Activated CD8-positive, alpha-beta memory T cell treated with anti-CD3 and anti-CD28 coated beads, Interleukin-2, amount 50 U/mL, for 24 hours (primary cell): ENCODE measurements around the gene CCDC7.
"Not testable (repeated sequence)": the region's sequence is repeated elsewhere in the genome, so short reads cannot be mapped to it uniquely, and the experiment has no call there.

Source experiments
- DNase-seq: peaks from one replicate; pipeline ENCODE4 v3.0.0-alpha.2; 2020; ENCODE audit errors: extremely low read depth

The CCDC7 gene

DNA sequence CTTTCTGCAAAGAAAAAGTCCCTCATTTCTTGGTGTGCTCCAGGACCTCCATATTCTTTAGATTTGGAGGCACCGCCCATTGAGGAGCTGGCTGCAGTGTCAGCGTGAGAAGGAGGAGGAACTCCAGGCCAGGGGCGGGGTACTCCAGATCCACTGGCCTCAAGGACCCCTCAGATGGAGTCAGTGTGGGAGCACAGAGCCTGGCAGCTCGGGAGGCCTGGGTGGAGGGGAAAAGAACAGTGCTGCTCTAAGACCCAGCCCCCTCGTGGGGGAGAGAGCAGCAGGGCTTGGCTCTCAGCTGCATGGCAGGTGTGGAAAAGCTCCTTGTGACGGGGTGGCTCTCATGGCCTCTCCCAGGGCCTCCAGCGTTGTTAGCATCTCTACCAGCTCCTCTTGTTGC lies 441.5 kb downstream of the CCDC7 start:
- DNase-seq = no peak

DNA sequence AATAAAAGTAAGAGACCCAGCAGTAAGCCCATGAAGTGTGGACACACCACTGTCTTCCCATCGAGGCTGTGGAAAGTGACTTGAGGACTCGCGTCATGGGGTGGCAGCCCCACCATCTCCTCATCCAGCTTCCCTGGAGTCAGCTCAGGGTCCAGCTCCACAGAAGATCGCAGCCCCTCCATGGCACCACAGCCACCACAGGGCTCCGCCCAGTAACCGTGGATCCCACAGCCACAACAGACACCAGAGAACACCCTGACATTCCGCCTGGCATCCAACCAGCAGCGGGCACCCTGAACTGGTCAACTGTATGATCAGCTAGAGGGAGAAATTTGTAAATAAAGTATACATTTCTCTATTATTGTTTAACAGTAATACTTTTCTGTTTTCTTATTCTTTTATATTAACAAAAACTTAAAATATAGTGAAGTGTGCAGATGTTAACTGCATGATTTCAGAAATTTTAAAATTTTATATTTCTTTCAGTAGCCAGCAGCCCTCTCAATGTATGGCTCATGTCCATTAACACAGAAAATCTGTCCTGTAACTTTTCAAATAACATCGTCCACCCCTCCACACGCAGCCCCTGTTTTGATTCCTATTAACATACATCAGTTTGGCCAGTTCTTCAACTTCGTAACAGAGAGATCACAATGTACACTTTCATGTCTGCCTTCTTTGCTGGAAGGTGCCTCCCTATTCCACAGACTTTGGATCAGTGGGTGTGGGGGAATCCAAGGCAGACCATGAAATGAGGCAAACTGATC lies 442.4 kb downstream of the CCDC7 start:
- DNase-seq = no peak

DNA sequence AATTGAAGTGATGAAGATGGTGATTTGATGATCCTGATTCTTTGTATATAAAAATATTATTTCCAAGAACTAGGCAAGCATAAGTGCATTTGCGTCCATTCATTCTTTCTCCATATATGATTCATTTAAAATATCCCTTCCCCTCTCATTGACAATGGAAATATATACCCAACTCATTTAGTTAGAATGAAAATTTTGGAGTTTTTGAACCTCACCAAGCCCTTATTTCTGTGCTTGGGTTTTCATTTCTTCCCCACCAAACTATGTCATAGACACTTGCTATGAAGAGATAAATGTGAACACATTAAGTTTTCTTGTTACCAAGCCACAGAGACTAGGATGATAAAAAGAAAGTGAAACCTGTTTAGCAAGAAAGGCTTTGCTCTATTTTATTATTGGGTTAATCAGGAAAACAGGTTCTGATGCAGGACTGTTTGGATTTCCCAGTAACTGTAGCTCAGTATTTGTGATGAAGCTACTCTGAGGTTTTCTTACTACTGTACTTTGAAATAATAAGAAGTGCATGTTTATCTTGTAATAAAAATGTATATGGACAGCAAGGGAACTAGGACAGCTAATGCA lies 443.8 kb downstream of the CCDC7 start:
- DNase-seq = no peak

DNA sequence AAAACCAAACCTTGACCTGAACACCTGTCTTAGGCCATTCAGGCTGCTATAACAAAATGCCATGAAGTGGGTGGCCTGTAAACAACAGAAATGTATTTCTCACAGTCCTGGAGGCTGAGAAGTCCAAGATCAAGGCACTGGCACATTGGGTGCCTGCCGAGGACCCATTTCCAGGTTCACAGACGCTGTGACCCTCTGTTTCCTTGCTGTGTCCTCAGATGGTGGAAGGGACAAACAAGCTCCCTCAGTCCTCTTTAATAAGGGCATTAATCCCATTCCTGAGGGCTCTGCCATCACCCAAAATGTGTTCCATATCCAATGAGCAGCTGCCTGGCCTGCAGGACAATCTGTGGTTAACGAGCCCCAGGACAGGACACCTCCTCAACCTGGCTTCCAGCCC lies 444.5 kb downstream of the CCDC7 start:
- DNase-seq = no peak

DNA sequence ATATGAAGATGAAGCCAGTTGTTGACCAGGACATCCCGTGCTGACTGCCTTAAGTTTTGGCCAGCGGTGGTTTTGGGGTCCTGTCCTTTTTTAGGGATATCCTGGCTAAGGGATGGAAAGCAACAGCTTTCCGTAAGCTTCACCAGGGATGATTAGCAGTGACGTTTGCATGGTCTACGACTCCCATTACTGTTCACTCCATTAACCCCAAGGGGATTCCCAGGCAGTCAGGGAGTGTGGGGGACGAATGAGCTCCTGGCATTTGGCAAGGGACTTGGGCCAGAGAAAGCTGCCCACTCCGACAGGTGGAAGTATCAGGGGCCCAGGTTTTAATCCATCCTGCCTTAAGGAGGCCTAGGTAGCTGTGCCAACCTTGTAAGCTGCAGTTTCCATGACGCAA lies 445.3 kb downstream of the CCDC7 start:
- DNase-seq = no peak

DNA sequence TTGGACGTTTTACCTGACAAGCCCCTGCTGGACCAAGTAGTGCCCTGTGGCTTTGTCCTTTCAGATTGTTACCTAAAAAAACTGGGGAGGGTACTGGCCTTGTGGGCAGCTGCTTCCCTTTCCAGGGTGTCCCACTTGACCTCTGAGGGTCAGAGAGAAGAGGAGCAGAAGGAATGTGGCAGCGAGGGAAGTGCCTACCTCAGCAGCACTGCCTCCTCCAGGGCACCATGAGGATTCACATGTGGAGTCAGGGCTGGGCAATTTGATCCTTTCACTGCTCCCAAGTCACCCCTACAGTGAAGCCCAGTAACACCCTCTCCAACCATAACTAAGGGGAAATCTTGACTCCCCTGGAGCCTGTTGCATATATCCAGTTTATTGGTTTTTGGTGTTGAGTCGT lies 447.5 kb downstream of the CCDC7 start:
- DNase-seq = no peak

DNA sequence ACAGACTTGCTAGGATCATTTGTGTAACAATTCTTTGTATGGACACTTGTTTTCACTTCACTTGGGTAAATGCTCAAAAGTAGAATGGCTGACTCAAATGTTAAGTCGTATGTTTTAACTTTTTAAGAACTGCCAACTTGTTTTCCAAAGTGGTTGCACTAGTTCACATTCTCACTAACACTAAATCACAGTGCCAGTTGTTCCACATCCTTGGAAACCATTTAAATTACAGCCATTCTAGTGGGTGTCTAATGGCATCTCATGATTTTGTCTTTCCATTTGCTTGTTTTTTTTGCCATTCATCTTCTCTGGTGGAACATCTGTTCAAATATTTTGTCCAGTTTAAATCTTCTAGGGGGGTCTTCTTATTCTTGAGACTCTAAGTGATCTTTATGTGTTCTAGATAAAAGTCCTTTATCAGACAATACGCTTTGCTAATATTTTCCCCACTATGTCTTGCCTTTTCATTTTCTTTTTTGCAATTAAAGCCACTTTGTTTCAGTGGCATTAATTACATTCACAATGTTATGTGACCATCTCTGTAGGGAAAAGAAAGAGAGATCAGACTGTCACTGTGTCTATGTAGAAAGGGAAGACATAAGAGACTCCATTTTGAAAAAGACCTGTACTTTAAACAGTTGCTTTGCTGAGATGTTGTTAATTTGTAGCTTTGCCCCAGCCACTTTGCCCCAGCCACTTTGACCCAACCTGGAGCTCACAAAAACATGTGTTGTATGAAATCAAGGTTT lies 448.1 kb downstream of the CCDC7 start:
- DNase-seq = no peak

DNA sequence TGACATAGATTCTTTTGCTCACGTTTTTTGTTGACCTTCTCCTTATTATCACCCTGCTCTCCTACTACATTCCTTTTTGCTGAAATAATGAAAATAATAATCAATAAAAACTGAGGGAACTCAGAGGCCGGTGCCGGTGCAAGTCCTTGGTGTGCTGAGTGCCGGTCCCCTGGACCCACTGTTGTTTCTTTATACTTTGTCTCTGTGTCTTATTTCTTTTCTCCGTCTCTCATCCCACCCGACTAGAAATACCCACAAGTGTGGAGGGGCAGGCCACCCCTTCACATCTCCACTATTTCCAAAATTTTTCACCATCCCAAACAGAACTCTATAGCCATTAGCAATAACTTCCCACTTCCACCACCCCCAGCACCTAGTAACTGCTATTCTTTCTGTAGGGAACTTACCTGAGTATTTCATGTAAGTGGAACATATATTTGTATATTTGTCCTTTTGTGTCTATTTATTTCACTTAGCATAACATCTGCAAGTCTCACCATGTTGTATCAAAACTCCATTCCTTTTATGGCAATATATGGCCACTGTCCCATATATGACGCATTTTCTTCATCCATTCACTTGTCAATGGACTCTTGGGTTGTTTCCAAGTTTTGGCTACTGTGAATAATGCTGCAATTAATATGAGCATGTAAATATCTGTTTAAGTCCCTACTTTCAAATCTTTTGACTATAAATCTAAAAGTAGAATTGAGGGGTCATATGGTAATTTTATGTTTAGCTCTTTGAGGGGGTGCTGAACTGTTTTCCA lies 449.4 kb downstream of the CCDC7 start:
- DNase-seq = not testable (repeated sequence)

DNA sequence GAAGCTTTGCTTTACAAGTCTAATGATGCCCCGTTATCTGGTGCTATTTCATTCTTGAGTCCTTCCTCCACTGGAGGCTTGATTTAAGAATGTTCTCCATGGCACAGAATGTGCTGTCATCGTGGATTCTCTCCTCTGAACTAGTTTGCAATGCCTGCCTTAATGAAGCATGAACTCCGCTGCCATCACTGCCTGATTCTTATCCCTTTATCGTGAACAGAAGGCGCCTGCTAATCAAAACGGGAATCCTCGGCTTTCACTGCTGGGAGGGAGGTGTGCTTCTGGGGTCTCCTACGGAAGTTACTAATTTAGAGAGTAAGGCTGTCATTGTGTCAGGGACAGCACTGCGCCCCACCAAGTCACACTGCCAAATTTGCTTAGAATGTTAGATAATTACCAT lies 455.9 kb downstream of the CCDC7 start:
- DNase-seq = no peak

DNA sequence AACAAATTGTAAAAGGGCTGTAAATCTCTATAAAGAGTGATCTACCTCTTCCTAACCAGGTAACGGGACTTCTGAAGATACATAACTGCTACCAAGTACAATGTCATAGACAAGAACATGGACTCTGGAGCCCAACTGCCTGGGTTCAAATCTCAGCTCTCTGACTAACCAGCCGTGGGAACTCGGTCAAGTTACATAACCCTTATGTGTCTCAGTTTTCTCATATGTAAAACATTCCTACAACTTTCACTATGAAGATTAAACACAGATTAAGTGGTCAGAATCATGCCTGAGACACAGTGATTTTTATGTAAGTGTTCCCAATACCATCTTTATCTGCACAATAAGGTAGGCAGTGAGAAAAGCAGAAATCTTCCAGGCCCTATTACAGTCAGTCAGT lies 459.5 kb downstream of the CCDC7 start:
- DNase-seq = no peak

DNA sequence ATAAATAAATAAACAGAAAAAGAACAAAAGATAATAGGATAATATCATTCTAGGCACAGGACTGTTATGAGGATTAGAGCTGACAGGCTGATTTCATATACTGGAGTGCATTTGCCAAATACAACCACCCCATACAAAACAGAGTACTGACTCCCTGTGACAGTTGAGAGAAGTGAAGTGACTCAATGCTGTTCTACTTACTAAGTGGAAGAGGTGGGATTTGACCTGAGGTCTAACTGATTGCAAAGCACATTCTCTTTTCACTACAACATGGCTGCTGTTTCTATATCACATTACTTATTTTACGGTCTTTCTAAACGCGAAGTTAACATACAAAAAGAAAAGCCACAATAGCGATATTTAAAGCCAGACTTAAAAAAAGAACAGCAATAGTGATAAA lies 460.7 kb downstream of the CCDC7 start:
- DNase-seq = no peak

DNA sequence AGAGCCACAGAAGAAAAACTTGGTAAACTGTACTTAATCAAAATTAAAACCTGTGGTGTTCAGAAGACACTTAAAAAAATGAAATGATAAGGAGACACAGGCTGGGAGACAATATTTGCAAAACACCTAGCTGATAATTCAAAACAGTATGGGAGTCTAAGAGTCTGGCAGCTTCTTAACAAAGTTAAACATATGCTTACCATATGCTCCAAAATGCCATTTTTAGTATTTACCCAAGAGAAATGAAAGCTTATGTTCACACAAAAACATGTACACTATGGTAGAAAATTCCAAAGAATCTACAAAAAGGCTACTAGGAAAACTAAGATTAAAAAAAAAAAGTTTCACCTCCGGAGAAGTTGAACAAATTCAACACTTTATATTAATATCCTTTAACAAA lies 463.5 kb downstream of the CCDC7 start:
- no peak for DNase-seq

DNA sequence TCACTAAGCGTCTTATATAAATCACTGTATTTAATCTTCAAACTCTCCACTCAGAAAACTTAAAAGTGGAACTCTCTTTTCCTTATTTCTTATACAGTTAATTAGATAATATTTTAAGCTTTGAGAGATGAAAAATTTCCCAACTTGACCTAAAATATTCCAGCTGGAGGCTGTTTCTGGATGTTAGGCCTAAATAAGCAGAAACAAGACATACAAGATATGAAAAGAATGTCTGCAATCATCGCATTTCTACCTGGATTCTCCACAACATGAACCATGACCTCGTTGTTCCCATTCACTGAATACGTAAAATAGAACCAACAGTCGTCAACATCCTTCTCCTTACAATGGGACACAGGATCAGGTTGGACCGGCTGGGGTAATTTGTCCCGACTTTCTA lies 464.0 kb downstream of the CCDC7 start:
- DNase-seq = not testable (repeated sequence)

DNA sequence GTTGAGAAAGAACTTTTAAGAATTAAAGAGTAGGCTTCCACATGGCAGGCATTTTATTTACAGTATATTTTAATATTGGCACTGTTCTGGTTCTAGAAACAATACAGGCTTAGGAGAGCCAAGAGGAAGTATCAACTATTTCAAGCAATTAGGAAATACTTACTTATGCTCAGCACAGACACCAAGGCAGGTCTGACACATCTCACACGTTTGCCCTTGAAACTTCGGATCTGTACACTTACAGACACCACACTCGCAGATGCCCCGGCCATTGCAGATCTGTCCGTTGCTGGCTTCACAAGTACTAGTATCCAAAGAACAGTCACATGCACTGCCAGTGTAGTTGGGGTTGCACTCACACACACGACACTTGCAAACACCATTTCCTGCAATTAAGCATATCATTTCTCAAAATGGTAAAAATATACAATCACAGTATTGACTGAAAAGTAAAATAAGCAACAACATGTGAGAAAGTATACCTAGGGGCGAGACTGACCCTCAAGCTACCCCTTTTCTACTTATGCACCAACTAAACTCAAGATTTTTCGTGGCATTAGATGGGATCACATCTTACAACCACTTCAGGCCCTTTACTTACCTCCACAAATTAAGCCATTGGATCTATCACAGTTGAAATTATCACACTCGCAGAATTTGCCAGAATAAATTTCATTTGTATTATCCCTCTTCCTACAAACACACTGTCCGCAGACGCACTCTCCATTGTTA lies 465.5 kb downstream of the CCDC7 start:
- no peak for DNase-seq

DNA sequence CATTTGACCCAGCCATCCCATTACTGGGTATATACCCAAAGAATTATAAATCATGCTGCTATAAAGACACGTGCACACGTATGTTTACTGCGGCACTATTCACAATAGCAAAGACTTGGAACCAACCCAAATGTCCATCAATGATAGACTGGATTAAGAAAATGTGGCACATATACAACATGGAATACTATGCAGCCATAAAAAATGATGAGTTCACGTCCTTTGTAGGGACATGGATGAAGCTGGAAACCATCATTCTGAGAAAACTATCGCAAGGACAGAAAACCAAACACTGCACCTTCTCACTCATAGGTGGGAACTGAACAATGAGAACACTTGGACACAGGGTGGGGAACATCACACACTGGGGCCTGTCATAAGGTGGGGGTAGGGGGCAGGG lies 471.9 kb downstream of the CCDC7 start:
- not testable (repeated sequence) for DNase-seq

DNA sequence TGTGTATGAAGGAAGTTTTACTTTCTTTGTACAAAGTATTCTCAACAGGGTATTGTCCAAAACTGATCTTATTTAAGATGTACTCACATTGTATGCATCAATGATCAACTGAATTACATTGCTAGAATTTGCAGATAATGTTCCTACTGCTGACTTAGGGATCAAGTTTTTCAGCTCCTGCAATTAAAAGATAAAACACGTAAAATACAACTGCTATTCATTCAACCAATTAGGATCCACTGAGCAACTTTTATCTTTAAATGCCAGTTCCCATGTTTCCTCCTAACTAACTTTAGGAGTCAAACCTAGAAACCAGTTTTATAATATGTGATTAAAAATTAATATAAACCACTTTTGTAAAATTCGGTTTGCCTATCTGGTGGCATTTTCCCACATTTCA lies 476.2 kb downstream of the CCDC7 start:
- no peak for DNase-seq

DNA sequence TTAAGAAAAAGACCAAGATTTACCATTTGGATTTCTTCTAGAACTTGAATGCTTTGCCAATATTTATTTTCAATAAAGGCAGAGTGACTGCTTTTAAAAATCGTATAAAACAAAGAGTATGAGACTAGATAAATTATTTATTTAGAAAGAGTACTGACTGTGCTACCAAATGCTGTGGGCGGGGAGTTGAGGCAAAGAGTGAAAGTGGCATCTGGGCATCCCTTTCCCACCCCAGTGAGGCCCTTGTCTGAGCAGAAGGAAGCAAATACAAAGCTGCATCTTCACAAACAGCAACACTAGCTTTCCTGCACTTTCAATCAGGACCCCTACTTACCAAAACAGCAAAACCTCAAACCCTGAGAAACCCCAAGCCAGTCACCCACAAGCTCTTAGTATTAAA lies 477.2 kb downstream of the CCDC7 start:
- no peak for DNase-seq

DNA sequence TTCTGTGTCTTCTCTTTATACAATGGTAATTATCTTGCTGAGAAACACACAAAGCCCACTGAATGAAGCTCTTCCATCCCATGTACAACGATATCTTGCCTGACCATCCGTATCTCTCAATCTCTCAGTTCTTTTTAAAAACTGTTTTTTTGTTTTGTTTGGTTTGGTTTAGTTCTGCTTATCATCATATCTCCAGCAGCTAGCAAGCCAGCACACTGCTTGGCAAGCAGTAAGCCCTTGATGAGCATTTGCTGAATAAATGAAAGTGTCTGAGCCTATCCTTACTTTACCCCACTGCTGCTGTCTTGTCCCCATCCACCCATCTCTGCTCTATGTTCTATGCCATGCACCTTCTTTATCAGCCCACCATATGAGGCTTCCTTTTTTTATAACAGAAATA lies 477.9 kb downstream of the CCDC7 start:
- no peak for DNase-seq
